PFSK-1 (cell line): ENCODE data around the gene LHFPL3.

Experiments used
- FOXP2 ChIP-seq: optimal IDR thresholded peaks from 2 replicates; pipeline ENCODE3; 2011; ENCODE audit warnings: borderline replicate concordance, control low read depth, inconsistent platforms; ENCODE audit not compliant: insufficient read depth; ENCODE audit errors: extremely low read length, extremely low read depth
- POLR2AphosphoS5 ChIP-seq: IDR thresholded peaks from 2 replicates; pipeline ENCODE4 v1.6.1; 2012; ENCODE audit warnings: low read depth, mild to moderate bottlenecking, control low read depth, low read length, moderate library complexity
- REST ChIP-seq, 2 experiments: IDR thresholded peaks; 2 replicates each; pipeline versions ENCODE4 v1.6.1 to v1.8.0; 2011 to 2012; ENCODE audit warnings: low read depth in 2 of 2, low read length in 2 of 2, control low read depth in 1 of 2, inconsistent platforms in 1 of 2, mild to moderate bottlenecking in 1 of 2, moderate library complexity in 1 of 2; ENCODE audit not compliant: insufficient read depth in 1 of 2
- SIN3A ChIP-seq: IDR thresholded peaks from 2 replicates; pipeline ENCODE4 v1.6.1; 2012; ENCODE audit warnings: mild to moderate bottlenecking, low read length, moderate library complexity, borderline replicate concordance; ENCODE audit not compliant: insufficient read depth
- TAF1 ChIP-seq: IDR thresholded peaks from 2 replicates; pipeline ENCODE4 v1.6.1; 2012; ENCODE audit warnings: low read length, control low read depth, borderline replicate concordance; ENCODE audit not compliant: insufficient read depth

GRCh38 chr7:104933022-104933421, 604.6 kb downstream of the LHFPL3 start:
- TF ChIP-seq SIN3A (no peak), POLR2AphosphoS5 (no peak), FOXP2 (no peak), REST (IDR thresholded peaks at IDR 0.05; ENCODE audit: insufficient read depth in 1 of 2, low read depth in 2 of 2, low read length in 2 of 2) (no peak), TAF1 (no peak)
